Measurements from ENCODE around the gene NFIX. TPM values are rescaled to one million over a fixed set of nuclear protein-coding genes. Genes with fewer than 3 reads are reported as not detected.

NFIX gene
- total and polyA plus RNA-seq, 4 donors = 26.0 to 190 (median 89.6) TPM

DNA sequence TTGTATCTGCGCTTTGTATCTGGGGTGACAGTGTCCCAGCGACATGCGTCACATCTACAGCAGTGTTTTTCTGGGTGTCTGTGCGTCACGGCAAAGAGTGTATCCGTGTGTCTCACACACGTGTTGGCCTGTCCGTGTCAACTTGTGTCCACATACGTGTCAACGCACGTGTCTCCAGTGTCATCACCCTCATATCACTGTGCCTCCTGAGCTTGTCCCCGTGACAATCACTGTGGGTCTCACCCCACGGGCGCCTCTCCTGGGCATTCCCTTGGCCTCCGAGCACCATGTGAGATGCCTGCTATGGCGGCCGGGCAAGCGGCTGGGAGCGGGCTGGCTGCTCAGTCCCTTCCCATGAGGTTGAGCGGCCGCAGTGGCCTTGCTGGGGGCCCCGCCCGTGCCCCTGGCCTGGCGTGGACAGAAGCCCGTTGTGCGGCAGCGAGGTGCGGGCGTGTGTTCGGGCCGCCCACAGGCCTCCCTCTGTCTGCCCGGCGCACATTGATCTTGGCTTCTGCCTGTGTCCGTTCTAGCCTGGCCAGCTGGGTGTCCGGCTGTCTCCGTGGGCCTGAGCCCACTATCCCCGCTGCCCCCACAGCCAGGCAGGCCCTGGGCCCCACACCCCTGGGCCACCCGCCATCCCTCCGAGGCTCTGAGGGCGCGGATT, 6.4 kb downstream of the NFIX start:
- no peaks in the 10 kb centered on the region for H3K9me3 ChIP-seq (ENCODE audit: control insufficient read depth in 4 of 4, insufficient read depth in 3 of 4, low read length in 3 of 4)
- TF ChIP-seq, protein P1, sequence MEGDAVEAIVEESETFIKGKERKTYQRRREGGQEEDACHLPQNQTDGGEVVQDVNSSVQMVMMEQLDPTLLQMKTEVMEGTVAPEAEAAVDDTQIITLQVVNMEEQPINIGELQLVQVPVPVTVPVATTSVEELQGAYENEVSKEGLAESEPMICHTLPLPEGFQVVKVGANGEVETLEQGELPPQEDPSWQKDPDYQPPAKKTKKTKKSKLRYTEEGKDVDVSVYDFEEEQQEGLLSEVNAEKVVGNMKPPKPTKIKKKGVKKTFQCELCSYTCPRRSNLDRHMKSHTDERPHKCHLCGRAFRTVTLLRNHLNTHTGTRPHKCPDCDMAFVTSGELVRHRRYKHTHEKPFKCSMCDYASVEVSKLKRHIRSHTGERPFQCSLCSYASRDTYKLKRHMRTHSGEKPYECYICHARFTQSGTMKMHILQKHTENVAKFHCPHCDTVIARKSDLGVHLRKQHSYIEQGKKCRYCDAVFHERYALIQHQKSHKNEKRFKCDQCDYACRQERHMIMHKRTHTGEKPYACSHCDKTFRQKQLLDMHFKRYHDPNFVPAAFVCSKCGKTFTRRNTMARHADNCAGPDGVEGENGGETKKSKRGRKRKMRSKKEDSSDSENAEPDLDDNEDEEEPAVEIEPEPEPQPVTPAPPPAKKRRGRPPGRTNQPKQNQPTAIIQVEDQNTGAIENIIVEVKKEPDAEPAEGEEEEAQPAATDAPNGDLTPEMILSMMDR (IDR thresholded peaks at IDR 0.05; ENCODE audit: control extremely low read depth, extremely low read depth) = no peak
- ATAC-seq (ENCODE audit: insufficient read depth, low FRiP score) = no peak
- H3K4me3 ChIP-seq = no peak overlapping the region
- H3K36me3 ChIP-seq (ENCODE audit: control insufficient read depth in 4 of 4, insufficient read depth in 4 of 4, low read length in 4 of 4) = peaks cover 0 to 14% (median 4%) of the 10 kb centered on the region in 4 donors
- H3K27me3 ChIP-seq (ENCODE audit: control insufficient read depth in 3 of 3, insufficient read depth in 3 of 3, low read length in 2 of 3) = no peaks in the 10 kb centered on the region
- no peak for DNase-seq
- H3K9ac ChIP-seq (ENCODE audit: insufficient read depth in 1 of 2, low read length in 2 of 2) = peak overlapping the region in 1 of 2 donors; percentile 56
- 73 to 82% methylated on average over 41 of the region's 41 CpGs for whole genome bisulfite sequencing, 2 donors
- H3K27ac ChIP-seq (ENCODE audit: low read depth in 1 of 2, low read length in 1 of 2) = peak overlapping the region; percentile 64 to 87
- H3K4me1 ChIP-seq (ENCODE audit: control insufficient read depth in 5 of 5, insufficient read depth in 5 of 5, low read length in 5 of 5) = peaks cover 0 to 55% (median 37%) of the 10 kb centered on the region in 5 donors

DNA sequence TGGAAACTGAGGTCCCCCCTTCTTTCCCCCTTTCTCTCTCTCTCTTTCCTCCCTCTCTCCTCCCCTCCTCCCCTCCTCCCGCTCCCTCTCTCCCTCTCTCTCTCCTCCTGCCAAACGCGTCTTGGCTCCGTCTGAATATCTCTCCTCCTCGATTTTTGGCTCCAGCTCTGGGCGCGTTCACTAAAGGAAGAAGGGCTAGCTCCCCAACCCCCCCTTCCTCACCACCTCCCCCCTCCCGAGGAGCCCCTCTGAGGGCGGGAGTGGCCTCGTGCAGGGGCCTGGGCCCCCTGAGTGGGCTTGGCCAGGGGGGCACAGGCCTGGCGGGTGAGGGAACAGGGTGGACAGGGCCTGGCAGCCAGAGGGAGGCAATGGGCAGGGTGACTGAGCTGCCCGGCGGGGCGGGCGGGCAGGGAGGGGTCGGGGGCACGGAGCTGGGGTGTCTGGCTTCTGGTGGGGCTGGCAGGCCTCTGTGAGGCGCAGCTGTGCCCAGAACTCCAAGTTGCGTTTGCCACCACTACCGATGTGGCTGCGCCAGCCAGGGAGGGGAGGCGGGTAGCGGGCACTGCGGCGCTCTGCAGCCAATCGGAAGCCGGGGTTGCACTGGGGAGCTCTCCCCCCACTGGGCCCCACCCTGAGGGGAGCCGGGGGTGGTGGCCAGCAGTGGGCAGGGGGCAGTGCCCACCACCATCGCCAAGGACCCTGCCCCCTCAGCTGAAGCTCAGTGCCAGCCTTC, 7.1 kb downstream of the NFIX start:
- Histone ChIP-seq H3K27me3 (ENCODE audit: control insufficient read depth in 3 of 3, insufficient read depth in 3 of 3, low read length in 2 of 3) (no peaks in the 10 kb centered on the region), H3K9ac (ENCODE audit: insufficient read depth in 1 of 2, low read length in 2 of 2) (no peak overlapping the region), H3K36me3 (ENCODE audit: control insufficient read depth in 4 of 4, insufficient read depth in 4 of 4, low read length in 4 of 4) (peaks cover 0 to 14% (median 4%) of the 10 kb centered on the region in 4 donors), H3K27ac (ENCODE audit: low read depth in 1 of 2, low read length in 1 of 2) (peak overlapping the region; percentile 67 to 87), H3K4me1 (ENCODE audit: control insufficient read depth in 5 of 5, insufficient read depth in 5 of 5, low read length in 5 of 5) (peaks cover 0 to 54% (median 38%) of the 10 kb centered on the region in 5 donors), H3K4me3 (no peak overlapping the region), H3K9me3 (ENCODE audit: control insufficient read depth in 4 of 4, insufficient read depth in 3 of 4, low read length in 3 of 4) (no peaks in the 10 kb centered on the region)
- DNase-seq = peak; percentile 93 to 99 (median 98)
- no peak for ATAC-seq (ENCODE audit: insufficient read depth, low FRiP score)
- 60 to 73% methylated on average over 28 to 29 of the region's 29 CpGs for WGBS, 2 donors
- TF ChIP-seq, protein P1 (IDR thresholded peaks at IDR 0.05; ENCODE audit: control extremely low read depth, extremely low read depth) = no peak

DNA sequence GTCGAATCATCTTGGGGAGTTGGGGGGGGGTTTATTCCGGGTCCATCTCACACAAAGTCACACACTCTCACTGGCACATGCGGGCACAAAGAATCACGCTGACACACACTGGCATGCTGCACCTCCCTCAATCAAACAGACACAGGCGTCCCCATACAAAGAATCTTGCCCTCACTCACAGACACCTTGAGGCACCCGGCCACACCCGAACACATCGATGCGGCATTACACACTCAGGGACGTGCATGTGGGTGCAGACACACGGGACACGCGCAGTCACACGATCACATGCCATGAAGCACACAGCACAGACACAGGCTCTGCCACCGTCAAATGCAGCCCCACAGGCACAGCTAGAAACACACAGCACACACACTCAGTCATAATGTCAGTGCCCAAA, 7.8 kb downstream of the NFIX start:
- no peak for ATAC-seq (ENCODE audit: insufficient read depth, low FRiP score)
- Histone ChIP-seq H3K9ac (ENCODE audit: insufficient read depth in 1 of 2, low read length in 2 of 2) (peak overlapping the region in 1 of 2 donors; percentile 10), H3K9me3 (ENCODE audit: control insufficient read depth in 4 of 4, insufficient read depth in 3 of 4, low read length in 3 of 4) (no peaks in the 10 kb centered on the region), H3K27me3 (ENCODE audit: control insufficient read depth in 3 of 3, insufficient read depth in 3 of 3, low read length in 2 of 3) (no peaks in the 10 kb centered on the region), H3K36me3 (ENCODE audit: control insufficient read depth in 4 of 4, insufficient read depth in 4 of 4, low read length in 4 of 4) (peaks cover 0 to 14% (median 5%) of the 10 kb centered on the region in 4 donors), H3K27ac (ENCODE audit: low read depth in 1 of 2, low read length in 1 of 2) (peak overlapping the region in 1 of 2 donors; percentile 87), H3K4me3 (no peak overlapping the region), H3K4me1 (ENCODE audit: control insufficient read depth in 5 of 5, insufficient read depth in 5 of 5, low read length in 5 of 5) (peaks cover 0 to 53% (median 33%) of the 10 kb centered on the region in 5 donors)
- no peak for DNase-seq
- WGBS, 2 donors = 64 to 83% methylated on average over 15 of the region's 15 CpGs
- TF ChIP-seq, protein P1 (IDR thresholded peaks at IDR 0.05; ENCODE audit: control extremely low read depth, extremely low read depth) = no peak
